HG03135 (cell line): ENCODE data around the gene RGPD6.
"Not testable (repeated sequence)": the region's sequence is repeated elsewhere in the genome, so short reads cannot be mapped to it uniquely, and the experiment has no call there.

Source experiments
- ATAC-seq: cut with Tn5 transposase; IDR thresholded peaks from one replicate; pipeline ENCODE4 v1.9.1; 2021; ENCODE audit warnings: mild to moderate bottlenecking, moderate library complexity; ENCODE audit not compliant: unreplicated experiment

The RGPD6 gene

DNA sequence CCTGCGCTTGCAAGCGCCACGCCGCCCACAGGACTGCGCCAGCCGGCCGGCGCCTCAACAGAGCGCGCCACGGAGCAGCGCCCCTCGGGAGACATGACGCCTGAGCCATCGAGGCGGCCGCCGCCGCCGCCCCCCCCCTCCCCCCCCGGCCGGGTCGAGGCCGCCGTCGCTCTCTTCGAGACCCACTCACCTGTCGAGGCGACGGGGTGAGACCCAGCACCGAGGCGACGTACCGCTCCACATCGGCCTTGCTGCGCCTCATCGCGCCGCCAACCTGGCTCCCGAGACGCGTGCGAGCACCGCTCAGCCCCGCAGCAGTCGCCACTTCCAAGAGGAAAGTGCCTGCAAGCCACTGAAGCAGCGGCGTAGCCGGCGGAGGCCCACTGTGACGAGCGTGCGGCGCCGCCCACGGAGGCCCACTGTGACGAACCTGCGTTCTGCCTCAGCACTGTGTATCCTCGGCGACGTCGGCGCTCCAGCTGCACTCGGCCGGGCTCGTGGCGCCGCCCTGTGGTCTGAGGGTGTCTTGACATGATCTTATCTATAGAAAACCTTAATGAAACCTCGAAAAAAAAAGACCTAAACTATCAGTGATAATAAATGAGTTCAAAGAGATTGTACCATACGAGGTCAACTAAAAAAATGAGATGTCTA, at the start of gene RGPD6:
Gene RGPD6 (minus strand): TSS at position 460 of the 654 bp plus-strand sequence. CDS start 198 bp downstream, at position 262.
- ATAC-seq, result peak; percentile 99

DNA sequence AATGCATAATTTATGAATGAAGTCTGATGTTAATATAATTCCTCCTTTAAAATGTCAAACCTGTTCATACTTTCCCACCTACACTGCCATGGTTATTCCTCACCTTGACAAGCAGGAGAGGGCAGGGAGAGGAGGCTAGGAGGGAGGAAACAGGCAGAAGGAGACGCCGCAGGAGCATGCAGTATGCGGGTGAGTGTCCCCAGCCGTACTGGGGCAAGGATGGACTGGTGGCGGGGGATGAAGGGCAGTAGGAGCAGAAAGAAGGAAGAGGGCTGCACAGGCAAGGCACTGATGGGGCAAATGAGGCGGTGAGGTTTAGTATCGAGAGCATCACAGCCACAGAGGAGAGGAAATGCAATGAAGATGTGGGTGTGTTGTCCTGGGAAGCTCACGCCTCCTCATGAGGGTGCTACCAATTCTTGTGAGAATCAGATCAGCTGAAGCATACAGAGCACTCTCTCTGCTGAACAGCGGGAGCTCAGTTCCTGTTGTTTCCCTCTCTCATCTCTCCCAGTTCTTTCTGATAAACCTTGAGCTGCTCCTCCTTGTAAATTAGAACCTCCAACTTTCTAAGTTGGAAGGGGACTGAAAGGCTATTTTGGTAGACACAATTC, 42.4 kb upstream of the RGPD6 start:
- not testable (repeated sequence) for ATAC-seq

DNA sequence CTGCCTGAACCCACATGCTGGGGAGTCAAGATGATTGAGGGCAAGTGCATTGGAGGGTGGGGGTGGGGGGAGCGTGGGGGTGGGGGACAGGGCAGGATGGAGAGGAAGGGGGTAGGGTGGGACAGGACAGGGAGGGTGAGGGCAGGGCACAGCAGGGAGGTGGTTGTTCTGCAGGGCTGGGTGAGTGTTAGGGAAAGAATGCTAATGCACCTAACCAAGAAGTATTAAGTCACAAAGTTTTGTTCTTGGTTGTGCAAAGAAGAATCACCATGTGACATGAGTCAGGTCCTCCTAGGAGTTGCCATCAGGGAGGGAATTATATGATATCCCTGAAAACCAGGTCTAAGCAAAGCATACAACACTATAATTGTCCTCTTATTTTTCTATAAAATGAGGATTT, 36.9 kb upstream of the RGPD6 start:
- ATAC-seq, result not testable (repeated sequence)

DNA sequence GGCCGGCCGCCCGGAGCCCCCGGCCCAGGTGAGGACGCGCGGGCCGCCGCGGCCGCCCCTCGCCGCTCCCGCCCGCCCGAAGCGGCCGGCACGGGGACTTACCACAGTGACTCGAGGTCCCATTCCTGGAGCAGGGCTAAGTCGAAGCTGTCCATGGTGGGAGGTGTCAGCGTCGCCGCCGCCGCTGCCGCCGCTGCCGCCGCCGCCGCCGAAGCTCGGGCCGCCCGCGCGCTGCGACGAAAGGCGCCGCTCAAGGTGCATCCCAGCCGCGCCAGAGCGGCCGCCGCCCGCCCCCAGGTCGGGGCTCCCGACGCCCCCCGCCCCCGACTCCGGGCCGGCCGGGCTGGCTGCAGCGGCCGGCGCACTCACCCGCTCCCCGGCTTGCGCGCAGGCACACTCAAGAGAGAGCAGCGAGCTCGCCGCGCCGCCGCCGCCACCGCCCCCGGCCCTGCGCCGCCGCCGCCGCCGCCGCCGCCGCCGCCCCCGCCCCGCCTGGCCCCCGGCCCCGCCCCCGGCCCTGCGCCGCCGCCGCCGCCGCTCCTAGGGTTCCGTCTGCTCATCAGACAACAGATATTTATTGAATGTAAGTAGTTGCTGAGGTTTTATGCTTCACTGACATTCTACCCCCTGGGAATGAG, 33.7 kb upstream of the RGPD6 start:
- ATAC-seq, result not testable (repeated sequence)

DNA sequence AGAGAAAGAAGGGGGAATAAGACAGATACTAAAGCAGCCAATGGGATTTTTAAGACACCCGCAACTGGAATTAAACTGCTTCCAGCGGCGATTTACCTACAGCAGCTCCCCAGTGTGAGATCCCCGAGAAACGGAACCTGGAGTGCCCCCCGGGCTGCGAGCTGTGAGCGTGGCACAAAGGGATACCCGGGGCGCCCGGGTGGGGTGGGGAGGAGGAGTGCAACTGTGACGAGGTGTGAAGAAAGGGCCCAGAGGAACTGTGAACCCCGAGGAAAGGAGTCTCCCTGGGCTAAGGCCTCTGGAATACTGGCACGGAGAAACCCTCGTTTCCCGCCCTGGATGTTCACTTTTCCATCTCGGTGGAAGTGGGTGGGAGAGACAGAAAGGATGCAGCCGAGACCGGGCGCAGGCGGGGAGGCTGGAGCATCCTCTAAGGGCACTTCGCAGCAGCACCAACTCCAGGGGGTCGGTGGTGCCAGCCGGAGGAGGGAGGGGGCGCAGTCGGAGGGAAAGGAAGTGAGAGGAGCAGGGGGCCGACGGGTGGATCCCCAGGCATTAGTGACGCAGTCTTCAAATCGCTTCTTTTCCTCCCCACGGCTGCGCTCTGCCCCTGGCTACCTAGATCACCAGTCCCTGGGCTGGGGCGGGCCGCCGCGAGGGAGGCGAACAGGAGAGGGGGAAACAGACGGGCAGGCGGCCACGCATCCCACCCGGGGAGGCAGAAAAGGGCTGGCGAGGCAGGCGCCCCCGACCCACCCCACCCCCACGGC, 33.0 kb upstream of the RGPD6 start:
- not testable (repeated sequence) for ATAC-seq

DNA sequence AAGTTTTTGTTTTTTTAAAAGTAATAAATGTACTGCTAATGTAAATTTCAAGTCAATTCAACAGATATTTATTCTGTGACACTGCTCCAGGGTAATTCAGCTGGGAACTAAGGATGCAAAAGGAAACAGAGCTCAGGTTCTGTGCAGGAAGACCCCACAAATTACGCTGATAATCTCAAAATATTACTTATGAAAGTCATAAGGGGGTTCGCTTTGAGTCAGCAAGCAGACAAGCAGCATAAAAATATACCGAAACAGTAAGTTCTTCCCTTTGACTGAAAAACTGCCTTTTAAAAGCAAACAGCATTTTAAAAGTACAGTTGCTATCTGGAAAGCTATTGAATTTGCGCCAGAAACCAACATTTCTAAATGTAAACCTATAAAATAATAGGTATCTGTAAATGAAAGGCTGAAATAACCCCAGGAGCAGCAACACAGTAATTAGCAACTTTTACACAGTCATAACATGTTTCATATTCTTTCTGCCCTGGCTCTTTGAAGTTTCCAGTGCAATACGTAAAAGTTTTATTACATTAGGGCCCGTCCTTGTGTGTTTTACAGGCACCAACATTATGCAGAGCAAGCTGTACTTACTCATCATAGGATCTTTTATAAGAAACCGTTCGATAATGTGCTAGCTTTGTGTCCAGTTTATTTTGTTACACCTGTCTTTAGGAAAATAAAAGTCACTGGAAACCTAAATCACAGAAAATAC, 31.9 kb upstream of the RGPD6 start:
- not testable (repeated sequence) for ATAC-seq

DNA sequence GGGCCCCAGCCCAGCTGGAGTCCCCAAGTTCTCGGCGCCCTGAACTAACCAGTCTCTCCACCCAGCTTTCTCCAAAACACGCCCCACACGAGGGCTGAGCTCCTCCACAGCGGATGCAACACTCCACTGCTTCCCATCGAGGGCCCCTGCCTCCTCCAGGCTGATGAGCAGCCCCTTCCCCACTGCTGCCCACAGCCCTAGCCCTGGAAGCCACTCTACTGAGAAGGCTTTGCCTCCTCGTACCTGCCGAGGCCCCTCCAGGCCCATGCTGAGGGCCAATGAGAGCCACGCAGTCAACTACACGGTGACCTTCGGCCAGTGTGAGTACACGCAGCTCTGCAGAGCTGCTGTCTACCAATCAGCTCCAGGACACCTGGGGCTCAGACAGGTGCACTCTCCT, 28.0 kb upstream of the RGPD6 start:
- not testable (repeated sequence) for ATAC-seq

DNA sequence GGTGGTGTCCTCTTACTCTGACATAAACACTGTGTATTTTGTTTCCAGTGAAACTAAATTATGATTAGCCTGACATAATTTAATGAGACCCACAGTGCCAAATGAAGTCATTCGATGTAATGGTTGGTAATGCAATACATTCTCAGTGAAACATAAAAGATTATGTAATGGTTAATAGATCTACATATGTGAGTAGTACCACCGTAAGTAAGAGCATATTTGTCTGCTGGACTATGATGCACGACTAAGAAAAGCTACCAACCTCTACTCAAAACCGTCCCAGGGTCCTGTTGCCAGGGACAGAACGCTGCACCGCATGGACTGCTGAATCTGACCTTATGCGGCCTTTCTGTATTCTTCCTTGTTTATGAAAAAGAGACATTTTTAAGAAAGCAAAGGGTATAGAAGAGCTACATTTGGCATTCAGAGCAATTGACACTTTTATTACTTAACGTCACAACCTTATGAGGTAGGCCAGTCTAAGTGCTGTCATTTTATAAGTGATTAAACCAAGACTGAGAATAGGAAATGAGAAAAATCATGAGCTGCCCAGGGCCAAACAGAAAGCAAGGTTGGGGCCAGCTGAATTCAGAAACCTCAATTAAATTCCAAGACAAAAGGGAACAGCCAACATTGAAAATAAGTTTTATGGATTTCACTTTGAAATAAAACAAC, 27.0 kb upstream of the RGPD6 start:
- ATAC-seq, result not testable (repeated sequence)

DNA sequence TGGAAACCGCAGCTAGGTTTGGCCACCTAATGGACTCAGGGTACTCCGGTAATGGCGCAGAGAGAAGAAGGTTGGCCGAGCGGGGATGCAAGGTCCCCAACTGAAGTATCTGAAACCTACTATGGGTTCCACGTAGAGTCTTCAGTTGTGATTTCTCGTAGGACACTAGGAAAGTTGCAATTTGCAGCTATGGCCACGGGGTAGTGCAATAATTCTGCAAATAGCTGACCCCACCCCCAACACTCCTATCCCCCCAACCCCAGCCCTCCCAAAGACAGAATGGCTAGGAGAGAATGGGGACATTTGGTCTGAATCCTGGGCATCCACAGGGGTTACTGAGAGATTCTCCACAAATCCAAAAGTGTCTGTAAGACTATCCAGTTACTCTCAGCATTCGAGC, 25.1 kb upstream of the RGPD6 start:
- not testable (repeated sequence) for ATAC-seq

DNA sequence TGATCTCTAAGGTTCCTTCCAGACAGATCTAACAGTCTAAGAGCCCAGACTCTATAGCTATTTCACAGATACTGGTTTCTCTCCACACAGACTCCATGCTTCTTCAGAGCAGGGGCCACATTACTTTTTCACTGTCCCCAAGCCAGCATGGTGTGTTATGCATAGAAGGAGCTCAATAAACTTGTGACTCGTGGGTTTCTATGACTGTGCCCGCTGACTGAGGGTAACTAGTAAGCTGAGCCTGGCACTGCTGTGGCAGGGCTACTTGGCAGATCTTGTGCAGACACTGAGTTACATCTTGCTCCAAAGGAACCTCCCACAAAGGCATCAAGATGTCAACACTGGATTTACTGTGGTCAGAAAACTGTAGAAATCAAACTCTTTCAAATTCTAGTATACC, 15.0 kb upstream of the RGPD6 start:
- not testable (repeated sequence) for ATAC-seq

DNA sequence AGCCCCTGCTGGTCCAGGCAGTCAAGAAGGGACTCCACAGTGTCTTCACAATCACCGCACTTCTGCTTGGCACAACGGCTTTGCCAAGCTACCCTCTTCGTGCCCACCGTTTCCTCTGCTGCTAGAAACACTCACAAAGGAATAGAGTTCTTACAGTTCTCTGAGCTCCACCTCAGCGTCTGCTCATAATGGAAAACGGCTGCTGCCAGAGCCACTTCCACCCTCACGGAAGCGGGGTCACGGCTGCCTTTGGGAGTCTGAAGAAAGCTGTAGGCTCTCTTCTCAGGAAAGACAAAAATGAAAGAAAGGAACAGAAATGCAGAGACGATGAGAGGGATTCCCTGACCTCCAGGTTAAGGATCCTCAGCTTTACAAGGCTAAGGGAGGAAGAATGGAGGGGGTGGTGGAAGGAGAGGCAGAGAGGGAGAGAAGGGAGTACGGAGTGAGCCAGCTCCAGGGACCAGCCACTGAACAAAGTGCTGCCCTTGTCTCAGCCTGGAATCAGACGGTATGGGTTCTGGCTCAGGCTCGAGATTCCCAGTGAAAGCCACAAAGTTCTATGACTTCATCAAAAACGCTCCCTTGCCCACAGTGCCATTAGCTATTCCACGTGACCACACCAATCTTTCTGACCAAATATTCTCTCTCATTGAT, 12.8 kb upstream of the RGPD6 start:
- not testable (repeated sequence) for ATAC-seq

DNA sequence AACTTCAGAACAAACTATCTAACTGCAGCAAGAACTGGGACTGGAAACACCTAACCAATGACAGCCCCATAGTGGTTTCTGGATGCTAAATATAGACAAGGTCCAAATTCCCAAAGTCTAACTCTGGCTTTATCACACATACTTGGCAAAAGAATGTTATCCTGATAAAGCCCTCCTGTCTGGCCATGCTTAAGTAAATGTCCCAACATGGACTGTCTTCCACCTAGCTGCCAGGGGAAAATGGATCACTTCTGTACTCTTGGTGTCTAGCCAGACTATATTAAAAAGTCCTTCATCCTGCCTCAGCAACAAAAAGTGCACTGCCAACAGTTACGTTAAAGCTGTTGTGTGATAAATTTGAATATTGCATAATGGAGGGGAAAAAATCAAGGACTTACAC, 11.5 kb upstream of the RGPD6 start:
- not testable (repeated sequence) for ATAC-seq

DNA sequence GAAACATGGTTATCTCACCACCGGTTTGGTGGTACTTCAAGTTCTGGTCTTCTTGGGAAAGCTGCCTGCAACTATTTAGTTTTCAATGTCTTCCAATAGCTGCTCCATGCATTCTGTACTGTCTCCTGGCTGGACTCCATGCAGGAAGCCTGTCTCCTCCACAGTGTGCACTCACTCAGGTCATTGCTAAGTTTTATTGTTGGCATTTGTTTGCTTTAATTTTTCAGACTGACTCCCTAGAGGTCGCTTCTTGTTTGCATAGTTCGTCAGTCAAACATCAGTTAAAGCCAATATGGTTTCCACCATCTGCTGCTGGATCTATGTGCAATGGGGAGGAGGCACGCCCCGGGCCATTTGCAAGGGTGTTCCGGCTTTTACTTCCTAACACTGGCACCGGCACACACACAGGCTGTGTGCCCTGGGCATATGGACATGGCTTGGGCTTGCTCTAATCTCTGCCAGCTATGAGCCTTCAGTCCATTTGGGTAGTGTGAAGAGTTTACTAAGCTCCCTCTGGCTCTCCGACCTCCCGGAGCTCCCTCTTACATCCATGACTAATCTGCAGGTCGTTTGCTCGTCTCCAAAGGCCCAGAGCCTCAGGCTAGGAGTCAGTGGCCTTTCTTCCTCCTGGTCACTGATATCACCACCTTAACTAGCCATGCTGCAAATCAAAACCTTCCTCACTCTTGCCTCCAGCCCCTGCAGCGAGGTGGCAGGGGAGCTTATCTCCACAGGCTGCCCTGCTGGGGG, 2.4 kb upstream of the RGPD6 start:
- not testable (repeated sequence) for ATAC-seq

DNA sequence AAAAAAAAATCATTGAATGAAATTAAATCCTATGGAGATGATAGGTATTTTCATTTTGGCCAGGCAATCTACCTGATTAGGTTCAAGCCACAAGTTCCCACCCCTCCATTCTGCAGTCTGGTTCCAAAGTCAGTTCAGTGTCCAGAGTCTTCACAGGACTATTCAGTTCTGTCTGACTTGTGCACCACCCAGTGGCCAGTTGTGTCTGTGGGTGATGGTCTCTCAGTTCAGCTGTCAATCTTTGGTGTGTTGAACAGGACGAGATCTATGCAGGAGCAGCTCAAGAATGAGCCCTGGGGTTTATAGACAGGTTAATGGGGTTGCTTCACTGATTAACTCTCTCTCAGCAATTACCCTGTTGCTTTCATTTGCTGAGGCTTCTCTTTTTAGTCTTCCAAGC, 1.4 kb upstream of the RGPD6 start:
- peak; percentile 57 for ATAC-seq

DNA sequence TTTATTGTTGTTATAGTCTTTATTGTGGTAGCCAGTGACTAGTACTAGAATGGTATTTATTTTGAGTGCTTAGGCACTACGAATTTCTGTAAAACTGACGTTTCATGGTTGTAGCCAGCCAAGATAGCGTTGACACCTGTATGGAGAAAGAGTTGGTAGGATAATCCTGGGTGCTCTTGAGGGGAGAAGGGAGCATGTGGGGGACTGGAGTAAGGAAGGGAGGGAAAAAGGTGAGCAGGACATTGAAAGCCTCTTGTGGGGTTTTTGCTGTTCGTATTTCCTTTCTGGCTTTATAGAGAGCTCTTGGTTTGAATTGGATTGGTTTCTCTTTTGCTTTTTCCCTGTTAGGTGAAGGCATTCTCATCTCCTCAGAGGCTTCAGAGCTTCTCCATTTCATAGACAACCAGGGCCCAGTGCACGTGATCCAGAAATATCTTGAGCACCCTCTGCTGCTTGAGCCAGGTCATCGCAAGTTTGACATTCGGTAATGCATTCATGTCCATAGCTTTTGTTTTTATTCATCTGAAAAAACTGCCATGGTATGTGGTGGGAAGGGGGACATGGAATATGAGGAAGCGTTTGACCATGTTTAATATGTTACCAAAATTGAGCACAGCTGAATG, 77.2 kb downstream of the RGPD6 start:
- ATAC-seq, result peak; percentile 85

DNA sequence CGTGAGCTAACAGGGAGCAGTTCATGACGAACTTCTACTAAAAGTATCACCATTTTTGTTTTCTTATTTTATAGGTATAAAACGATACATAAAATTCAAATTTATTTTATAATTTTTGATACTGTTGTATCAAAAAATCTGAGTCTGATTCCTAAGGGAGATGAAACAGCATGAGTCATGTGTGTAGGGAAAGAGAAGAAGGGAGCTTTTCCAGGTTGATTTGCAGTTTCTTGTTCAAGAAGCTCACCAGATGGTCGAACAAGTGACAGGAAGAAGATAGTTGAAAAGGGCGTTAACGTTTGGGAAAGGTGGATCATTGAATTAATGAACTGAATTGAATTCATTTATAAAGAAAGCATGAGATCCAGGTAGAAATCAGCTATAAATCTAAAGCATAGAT, 81.0 kb downstream of the RGPD6 start:
- ATAC-seq, result not testable (repeated sequence)

DNA sequence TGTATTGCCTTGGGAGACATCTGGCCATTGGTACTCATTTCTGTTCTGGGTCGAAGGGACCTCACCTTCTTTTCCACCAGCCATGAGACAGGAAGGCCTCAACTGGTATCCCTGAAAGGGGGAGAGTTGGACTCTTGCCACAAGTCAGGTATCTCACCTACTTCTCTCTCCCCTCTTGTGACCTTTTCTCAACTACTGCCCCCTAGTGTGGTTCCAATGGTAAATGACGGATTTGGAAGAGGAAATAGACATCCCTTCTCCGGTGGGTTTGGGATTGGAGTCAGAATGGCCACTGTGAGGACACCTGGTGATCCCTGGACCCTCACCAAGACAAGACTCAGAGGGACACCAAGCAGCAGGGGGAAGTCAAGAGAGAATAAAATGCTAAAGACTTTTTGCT, 82.5 kb downstream of the RGPD6 start:
- ATAC-seq, result not testable (repeated sequence)

DNA sequence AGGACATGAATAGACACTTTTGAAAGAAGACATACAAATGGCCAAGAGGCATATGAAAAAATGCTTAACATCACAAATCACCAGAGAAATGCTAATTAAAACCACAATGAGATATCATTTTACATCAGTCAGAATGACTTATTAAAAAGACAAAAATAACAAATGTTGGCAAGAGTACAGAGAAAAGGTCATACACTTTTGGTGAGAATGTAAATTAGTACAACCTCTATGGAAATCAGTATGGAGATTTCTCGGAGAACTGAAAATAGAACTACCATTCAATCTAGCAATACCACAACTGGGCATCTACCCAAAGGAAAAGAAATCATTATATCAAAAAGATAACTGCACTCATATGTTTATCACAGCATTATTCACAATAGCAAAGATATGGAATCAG, 88.0 kb downstream of the RGPD6 start:
- ATAC-seq, result not testable (repeated sequence)
